Activated T-helper 9 cell treated with anti-CD3 and anti-CD28 coated beads, Interleukin-2, amount 50 U/mL, for 16 hours (primary cell): ENCODE results near the gene BORCS5.
"Not testable (repeated sequence)": the region's sequence is repeated elsewhere in the genome, so short reads cannot be mapped to it uniquely, and the experiment has no call there.

Experiments used
- DNase-seq: peaks from one replicate; pipeline ENCODE4 v3.0.0-alpha.2; 2020; ENCODE audit warnings: low read depth

BORCS5 gene

DNA sequence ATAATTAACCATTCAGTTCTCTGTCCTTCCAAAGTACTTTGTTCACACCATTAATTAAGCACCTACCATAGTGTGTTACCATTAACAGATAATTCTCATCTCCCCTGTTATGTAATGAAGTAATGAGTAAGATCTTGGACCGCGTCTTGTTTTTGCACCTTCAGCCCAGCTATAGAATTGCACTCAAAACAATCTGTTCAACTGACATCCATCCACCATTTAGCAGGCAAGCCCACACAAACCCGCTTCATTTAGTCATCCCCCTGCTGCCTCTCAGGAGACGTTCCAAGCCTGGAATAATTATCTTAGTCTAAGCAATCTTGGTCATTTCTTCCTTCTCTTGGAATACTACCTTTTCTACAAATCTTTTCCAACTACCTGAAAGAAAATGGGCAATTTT, 131.4 kb downstream of the BORCS5 start:
- no peak for DNase-seq

DNA sequence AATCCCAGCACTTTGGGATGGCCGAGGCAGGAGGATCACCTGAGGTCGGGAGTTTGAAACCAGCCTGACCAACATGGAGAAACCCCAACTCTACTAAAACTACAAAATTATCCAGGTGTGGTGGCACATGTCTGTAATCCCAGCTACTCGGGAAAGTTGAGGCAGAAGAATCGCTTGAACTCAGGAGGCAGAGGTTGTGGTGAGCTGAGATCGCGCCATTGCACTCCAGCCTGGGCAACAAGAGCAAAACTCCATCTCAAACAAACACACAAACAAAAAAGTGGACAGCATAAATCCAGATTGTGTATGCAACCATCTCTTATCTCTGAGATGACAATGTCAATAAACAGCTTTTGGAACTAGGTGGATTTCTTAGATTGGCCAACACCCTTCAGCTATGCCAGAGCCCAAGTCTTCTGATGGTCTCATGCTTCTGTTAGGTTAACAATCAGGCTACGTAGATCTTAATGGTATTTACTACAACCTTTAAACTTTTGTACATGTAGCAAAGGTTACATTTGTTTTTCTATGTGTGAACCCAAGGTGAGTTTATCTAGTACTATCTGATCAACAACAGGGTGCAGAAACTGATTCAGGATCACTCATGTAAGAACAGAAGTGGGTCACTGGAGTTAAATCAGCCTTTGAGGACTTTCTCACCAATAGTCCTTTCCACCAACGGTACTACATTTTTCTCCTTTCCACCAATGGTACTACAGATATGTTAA, 132.1 kb downstream of the BORCS5 start:
- DNase-seq, result no peak

DNA sequence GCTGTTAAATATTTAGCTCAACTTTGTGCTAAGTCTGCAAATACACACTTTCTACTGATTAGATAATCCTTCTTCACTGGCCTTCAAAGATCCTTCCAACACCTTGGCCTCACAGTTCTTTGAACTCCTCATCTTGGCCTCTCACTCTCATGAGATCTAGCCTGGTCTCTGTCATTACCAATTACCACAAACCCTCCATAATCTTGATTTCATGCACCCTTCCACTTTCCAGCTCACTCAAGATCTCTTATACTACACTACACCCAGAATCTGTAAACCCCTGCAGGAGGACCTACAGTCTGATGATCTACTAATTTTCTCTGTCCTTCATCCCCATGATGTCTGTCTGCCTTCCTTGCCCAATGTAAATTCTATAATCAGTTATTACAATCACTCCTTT, 134.7 kb downstream of the BORCS5 start:
- DNase-seq, result no peak

DNA sequence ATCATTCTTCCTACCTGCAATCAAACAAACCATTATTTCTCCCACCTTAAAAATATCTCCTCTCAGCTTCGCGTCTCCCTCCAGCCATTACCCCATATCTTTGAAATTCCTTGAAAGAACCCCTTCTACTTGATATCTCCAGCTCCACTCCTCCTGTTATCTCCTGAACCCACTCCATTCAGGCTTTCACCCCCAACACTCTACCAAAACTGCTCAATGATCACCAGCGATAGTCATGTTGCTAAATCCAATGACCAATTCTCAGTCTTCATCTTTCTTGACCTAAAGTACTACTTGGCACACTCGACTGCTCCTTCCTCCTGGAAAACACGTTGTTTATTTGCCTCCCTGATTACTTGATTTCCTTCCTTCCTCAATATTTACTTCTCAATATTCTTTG, 135.7 kb downstream of the BORCS5 start:
- DNase-seq, result no peak

DNA sequence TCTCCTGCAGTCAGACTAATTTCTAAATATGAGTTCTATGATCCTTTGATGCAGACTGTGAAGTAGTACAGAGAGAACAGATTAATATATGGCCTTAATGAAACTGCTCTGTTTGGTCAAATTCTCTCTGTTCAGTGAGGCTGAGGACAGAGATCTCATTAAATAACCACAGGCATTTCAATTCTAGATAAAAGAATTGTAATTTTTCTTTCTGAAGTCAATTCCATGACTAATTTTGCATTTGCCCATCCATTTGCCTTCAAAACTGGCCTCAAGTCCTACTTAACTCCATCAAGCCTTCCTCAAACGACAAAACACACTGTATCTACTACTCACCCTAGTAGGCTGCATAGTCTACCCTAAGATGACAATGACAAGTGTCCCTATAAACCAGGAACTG, 138.7 kb downstream of the BORCS5 start:
- no peak for DNase-seq

DNA sequence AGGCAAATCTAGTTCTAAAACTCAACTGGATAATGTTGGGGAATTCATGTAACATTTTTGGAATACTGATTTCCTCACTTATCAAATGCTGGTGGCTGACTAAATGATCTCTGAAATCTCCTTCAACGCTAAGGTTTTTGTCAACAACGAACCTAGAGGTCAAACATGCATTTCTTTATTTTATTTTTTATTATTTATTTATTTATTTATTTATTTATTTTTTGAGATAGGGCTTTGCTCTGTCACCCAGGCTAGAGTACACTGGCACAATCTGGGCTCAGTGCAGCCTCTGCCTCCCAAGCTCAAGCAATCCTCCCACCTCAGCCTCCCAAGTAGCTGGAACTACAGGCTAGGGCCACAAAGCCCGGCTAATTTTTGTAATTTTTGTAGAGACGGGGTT, 141.3 kb downstream of the BORCS5 start:
- no peak for DNase-seq

DNA sequence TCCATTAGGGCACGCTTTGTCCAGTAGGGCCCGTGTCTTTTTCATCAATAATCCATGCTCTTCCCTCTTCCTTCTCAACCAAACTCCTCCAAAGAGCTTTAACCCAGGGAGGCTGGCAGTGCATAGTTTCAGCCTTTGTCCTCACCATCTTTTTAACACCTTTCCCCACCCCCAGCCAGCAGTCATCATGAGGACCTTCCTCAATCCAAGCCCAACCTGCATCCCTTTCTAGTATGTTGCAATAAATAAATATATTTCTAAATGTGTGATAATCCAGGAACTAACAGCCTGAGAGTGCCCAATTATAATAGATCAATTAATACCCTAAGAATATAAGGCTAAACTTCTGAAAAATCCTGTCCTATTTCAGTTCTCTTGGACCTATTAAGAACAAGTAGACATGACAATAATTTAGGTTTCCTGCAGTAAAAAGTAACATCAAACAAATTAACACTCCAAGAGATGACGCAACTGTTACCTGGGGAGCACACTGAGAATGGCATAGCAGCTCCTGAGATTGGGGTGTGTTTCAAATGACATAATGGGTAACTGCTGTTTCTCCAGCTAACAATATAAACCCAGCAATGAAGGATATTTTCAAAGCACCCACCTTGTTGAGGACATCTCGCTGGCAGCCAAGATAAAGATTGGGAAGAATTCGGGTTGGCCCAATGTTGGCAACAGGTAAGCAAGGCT, 143.2 kb downstream of the BORCS5 start:
- DNase-seq, result no peak

DNA sequence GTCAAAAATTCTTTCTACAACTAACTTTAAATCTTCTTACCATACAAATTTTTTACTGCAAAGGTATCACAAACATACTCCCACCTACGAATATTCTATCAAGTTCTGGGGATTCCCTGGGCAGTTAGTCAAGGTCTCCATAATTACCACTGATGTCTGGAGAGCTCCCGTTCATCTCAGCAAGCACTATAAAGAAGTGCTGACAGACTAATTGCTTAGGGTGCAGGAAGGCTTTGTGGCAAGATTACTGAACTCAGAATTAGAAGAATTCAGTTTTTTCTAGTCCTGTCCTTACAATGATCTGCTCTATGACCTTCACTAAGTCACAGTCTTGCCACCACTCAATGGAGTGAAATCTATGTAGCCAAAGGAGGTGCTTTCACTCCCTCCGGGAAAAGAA, 144.2 kb downstream of the BORCS5 start:
- DNase-seq, result no peak

DNA sequence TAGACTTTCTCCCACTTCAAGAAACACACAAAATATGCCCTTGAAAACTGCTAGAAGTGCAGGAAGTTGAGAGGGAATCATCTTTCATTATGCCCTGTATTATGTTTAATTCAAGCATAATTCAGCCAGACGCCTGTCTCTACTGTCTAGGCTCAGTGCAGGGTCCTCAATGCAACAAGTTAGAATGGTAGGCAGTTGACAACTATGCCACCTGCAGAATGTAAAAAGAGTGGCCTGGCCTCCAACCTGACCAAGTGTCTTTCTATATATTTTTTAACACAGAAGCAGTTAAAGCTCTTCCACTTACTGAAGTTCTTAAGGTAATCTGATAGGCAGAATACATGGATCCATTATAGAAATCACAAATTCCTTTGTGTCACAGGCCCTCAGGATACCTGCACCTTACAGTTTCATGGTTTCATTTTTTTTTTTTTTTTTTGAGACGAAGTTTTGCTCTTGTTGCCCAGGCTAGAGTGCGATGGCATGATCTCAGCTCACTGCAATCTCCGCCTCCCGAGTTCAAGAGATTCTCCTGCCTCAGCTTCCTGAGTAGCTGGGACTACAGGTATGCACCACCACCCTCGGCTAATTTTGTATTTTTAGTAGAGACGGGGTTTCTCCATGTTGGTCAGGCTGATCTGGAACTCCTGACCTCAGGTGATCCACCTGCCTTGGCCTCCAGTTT, 145.4 kb downstream of the BORCS5 start:
- not testable (repeated sequence) for DNase-seq

DNA sequence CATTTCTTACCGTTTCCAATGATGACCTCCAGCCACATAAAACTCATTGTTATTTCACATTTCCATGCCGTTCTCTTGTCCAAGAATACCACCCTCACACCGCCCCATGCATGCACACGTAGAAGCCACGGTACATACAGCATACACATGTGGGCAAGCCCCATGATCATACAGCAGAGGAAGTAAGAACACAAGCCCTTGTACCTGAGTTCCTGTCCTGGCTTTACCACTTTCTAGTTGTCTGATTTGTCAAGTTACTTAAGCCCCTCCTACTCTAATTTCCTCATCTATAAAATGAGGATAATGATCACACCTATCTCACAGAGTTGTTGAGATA, 145.9 kb downstream of the BORCS5 start:
- DNase-seq, result no peak

DNA sequence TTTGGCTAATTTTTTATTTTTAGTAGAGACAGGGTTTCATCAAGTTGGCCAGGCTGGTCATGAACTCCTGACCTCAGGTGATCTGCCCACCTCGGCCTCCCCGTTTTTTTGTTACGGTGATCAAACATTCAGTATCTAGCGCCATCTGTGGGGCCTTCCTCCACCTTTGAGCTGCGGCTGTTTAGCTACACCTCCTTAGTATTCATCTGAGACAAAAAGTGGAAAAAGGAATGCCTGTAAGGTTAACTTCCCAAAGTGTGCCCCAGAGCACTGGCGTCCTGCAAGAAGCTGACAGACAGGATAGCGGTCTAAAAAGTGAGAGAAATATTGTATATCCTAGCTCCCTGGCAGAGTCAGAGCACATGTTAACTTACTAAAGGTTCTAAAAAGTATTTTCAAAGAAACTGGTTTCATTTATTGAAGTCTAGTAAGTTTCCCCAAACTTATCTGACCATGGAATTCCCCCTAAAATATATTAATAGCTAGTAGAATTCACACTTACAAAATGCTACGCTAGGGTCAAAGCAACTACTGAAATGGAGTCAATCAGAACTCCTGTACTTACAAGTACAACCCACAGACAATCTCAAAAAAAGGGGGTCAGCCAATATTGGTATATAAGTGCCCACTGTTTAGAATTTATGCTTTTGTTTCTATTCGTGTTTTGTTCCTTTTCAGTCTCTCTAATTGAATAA, 146.7 kb downstream of the BORCS5 start:
- DNase-seq, result peak; percentile 39

DNA sequence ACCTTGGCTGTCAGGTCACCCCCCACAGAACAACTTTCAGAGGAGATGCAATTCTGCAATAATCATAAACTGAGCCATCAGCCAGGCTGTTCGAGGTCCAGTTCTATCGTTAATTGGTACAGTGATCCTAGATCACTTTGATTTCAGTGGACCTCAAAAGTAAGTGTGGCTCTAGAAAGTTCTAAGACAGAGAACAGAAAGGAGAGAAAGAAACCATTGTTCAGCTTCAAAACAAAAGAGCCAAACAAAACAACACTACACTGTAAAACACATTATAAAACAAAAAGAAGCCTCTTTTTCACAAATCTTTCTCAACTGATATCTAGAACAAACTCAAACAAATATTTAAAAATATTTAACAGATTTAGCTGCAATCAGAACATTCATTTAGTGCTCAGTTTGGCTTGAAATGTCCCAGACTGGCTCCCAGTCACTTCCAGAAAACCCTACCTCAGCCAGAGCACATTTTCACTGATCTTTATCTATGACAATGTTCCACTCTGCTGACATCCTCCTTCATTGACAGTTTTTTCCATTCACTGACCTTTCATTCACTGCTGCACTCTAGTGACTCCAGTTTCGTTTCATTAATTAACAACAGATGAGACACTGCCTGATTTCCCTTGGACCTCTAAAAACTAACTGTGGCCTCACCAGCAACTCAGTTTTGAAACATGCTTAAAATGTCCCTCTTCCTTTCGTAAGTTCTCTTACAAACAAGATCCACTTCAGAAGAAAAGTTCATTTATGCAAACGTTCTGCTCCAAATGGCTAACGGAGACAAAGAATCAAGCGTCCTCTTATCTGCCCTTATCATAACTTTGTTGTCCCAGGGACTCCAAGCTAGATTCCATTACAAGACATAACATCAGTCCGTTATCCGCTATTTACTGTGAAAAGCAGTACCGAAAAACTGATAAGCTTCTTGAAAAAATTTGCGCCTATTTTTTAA, 148.9 kb downstream of the BORCS5 start:
- DNase-seq, result no peak

DNA sequence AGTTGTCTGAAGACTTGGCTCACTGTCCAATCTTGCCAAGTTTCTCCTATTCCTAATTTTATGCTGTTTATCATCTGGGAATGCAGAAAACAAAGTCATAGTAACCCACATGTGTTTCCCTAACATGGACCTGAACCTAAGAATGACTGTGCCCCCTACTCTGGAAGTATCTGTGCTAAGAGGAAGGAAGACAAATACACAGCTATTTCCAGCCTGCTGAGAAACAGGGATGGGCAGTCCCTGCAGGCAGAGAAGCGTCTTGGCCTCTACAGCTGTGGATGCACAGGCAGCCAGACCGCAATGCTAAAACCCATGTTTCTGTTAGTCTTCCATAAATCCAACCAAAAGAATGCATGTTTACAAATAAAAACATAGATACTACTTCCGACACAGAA, 149.6 kb downstream of the BORCS5 start:
- DNase-seq, result no peak

DNA sequence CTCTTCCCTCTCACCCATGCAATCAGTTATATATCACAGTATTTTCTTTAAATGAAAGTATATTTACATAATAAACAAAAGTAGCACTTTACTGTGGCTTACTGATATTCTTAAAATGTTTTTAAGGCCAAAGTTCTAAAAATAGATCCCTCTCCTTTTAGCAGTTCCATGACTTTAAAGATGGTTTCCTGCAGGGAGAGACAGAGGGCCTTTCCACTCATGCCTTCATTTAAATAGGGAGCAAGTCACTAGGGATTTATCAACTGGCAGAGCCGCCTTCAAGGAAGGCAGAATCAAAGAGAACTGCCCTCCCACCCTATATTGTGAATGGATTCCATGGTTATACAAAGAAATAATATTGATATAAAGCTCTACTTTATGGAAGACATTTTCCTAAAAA, 150.2 kb downstream of the BORCS5 start:
- DNase-seq, result no peak

DNA sequence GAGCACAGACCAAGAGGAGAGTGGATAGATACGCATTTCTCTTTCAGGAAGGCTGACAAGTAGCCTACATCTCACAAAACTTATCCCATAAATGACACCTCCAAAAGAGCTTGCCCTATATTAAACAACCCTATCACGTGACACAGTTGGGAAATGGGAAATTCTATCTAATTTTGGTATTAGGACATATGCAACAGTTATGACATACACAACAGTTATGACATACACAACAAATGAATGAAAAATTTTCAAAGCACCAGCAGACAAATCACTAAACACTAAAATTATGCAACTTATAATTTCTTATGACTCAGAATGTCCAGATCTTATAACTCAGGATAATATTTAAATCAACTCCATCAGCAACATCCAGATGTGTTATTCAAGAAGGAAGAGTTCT, 151.7 kb downstream of the BORCS5 start:
- DNase-seq, result no peak

DNA sequence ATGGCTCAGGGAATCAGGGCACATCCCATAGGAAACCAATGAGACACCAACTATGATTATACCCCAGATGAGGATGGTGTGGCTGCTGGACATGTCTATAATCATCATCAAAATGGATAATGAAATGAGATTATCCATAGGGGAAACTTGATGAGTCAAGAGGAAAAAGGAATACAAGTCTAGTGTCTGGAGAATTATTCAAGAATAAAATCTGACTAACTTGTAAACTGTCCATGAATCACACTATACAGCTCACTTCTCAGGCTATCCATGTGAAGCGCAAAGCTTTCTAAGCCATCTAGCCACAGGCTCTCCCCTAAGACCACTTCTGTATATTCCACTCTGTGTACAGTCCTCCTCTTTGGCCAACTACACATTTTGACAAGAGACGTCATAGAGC, 153.3 kb downstream of the BORCS5 start:
- no peak for DNase-seq

DNA sequence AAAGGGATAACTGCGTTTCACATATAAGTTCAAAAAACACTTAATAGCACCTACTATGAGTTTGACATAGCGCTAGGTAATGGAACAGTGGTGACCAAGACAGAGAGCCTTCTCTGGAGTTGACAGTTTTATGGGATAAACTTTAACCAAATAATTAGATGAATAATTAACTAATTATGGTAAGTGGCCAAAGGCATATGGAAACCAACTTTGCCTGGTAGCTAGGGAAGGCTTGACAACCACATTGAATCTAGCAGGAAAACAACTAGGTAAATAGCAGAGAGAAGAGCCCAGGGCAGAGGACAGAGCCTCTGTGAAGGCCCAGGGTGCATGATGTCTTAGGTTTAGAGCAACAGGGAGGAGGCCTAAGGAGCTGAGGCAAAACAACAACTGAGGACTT, 153.7 kb downstream of the BORCS5 start:
- no peak for DNase-seq

DNA sequence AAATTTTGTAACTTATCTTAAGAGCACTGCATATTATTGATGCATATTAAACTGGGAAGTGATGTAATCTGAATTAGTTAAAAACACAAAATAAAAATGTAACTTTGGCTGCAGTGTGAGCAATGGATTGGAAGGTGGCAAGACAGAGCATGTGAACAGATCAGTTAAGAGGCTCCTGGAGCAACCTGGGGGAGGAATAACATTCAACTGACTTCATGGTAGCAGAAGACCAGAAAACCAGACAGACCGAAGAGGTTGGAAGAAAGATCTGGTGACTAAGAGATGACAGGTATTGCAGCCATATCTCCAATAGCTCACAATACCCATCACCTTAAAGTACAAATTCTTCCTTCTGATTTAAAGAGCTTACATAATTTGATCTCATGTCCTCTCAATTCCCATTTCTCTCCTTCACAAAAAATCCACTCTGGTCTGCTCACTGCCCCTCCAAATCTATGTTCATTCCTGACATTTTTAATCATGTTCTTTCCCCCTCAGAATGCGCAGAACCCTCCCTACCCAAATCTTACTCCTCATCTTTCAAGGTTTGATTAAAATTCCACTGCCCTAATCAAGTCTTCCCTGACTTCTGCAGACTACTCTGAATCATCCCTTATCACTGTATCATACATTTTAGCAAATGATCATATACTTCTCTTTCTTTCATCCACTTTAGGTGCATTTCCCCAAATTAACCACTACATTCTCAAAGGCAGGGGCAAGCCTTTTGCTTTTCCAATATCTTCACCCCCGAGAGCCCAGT, 154.3 kb downstream of the BORCS5 start:
- DNase-seq, result no peak

DNA sequence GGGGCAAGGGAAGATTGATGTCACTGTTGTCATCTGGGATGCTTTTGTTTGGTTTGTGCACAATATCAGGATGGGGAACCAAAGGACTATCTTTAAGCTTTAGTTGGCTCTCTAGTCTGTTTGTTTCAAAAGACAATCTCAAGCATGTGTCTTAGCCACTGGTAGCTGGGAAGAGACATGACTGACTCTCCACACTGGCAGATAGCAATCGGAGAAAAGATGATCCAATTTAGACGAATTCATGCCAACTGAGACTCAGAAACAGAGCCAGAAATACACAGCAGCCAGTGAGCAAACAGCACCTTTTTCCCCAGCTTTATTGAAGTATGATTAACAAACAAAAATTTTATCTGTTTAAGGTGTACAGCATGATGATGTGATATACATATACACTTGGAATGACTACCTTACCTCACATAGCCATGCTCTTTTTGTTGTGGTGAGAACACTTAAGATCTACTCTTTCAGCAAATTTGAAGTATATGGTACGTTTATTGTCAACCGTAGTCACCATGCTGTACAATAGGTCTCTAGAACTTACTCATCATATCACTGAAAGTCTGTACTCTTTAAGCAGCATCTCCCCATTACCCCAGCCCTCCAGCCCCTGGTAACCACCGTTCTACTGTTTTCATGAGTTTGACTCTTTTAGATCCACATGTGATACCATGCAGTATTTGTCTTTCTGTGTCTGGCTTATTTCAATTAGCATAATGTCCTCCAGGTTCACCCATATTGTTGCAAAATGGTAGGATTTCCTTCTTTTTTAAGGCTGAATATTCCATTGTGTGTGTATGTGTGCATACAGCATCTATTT, 155.2 kb downstream of the BORCS5 start:
- DNase-seq, result no peak

DNA sequence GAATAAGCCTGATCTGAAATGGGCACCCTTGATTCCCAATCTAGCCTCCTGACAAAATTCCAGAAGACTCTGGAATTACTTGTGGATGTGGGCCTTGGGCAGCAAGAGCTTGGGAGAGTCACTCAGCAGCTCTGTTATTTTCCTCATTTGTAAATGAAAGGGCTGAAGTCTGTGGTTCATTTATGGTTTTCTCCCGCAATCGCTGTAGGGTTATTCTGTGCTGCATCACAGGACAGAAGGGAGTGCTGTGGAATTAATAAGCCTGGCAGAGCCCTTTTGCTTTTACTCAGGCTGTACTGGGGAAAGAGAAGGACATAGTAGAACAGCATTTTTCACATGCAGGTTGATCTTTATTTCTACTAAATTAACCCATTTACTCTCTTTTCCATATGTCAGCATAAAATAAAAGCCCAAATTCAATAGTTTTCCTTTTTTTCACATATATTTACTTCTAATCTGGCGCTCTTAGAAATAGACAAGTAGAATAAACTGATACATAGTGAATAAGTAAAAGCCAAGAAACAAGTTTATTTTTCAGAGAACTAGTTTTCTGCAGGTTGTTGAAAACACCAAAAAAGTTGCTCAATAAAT, 156.6 kb downstream of the BORCS5 start:
- no peak for DNase-seq
